PC-9 (cell line): ENCODE measurements around the gene ACTN3.

Experiments
- EZH2 ChIP-seq: fragments of 200-600 bp; sonication (generic); IDR thresholded peaks from 2 replicates; pipeline ENCODE4 v1.8.0; 2017; ENCODE audit warnings: antibody characterized with exemption, low read depth
- TF ChIP-seq, protein P1 (sequence below): fragments of 200-600 bp; sonication (generic); conservative IDR thresholded peaks from 2 replicates; pipeline ENCODE4 v1.6.1; 2017; ENCODE audit warnings: mixed run types, antibody characterized with exemption, mild to moderate bottlenecking, moderate library complexity

DNA sequence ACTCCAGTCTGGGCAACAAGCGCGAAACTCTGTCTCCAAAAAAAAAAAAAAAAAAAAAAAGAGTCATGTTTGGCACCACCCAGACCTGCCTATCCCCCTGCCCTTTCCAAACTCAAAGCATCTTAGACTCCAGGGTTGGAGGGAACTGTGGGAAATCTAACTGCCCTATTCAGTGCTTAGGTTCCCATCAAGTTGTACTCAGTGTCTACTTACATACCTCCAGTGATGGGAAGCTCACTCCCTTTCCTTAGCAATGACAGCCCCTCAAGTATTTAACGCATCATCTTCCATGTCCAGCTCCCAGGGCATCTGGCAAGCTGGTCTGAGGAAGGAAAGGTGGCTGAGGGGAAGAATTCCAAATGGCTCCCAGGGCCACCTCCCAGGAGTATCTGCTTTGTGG, 3.0 kb downstream of the ACTN3 start:
- TF ChIP-seq, protein P1, sequence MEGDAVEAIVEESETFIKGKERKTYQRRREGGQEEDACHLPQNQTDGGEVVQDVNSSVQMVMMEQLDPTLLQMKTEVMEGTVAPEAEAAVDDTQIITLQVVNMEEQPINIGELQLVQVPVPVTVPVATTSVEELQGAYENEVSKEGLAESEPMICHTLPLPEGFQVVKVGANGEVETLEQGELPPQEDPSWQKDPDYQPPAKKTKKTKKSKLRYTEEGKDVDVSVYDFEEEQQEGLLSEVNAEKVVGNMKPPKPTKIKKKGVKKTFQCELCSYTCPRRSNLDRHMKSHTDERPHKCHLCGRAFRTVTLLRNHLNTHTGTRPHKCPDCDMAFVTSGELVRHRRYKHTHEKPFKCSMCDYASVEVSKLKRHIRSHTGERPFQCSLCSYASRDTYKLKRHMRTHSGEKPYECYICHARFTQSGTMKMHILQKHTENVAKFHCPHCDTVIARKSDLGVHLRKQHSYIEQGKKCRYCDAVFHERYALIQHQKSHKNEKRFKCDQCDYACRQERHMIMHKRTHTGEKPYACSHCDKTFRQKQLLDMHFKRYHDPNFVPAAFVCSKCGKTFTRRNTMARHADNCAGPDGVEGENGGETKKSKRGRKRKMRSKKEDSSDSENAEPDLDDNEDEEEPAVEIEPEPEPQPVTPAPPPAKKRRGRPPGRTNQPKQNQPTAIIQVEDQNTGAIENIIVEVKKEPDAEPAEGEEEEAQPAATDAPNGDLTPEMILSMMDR, result no peak
- TF ChIP-seq EZH2, result no peak
